ENCODE results near the gene NRXN3. TPM values are rescaled to one million over a fixed set of nuclear protein-coding genes. Genes with fewer than 3 reads are reported as not detected.

NRXN3 gene
- polyA plus RNA-seq, 1 donor (not counting 4 experiments of a cell fraction or from before 2014, with no cell fraction given): 0.89 TPM

GRCh38 chr14:78904094-78904493, 733.9 kb downstream of the NRXN3 start:
- H3K27ac ChIP-seq (ENCODE audit: control insufficient read depth, insufficient read depth, low read length): no peak overlapping the region

GRCh38 chr14:78917462-78917861, 747.3 kb downstream of the NRXN3 start:
- H3K36me3 ChIP-seq (ENCODE audit: control insufficient read depth in 2 of 2, extremely low read depth in 1 of 2, insufficient read depth in 2 of 2, low read length in 2 of 2): no peaks in the 10 kb centered on the region
- H3K4me2 ChIP-seq (ENCODE audit: control insufficient read depth, extremely low read depth, insufficient read depth, low read depth, low read length): no peak overlapping the region
- no peak overlapping the region for H2AFZ ChIP-seq (ENCODE audit: control insufficient read depth, low read length)
- H3K9me1 ChIP-seq (ENCODE audit: control insufficient read depth, extremely low read depth, insufficient read depth, low read length): no peaks in the 10 kb centered on the region
- H3K9ac ChIP-seq (ENCODE audit: control insufficient read depth, extremely low read depth, insufficient read depth, low read length): no peak overlapping the region
- no peak for DNase-seq (ENCODE audit: low read depth, low spot score)
- H3K27ac ChIP-seq (ENCODE audit: control insufficient read depth, insufficient read depth, low read length): no peak overlapping the region
- dilution Hi-C loops (cut with MboI; ENCODE audit: extremely low pct_ligation_motif_present, low sequenced_read_pairs): no loop called here
- no peaks in the 10 kb centered on the region for H3K27me3 ChIP-seq (ENCODE audit: control insufficient read depth, extremely low read depth, insufficient read depth, low read length)
- H3K79me2 ChIP-seq (ENCODE audit: control insufficient read depth, insufficient read depth, low read length): no peaks in the 10 kb centered on the region
- TF ChIP-seq EZH2 (IDR thresholded peaks at IDR 0.05; ENCODE audit: low read length): no peak
- no peak for TF ChIP-seq CTCF (optimal IDR thresholded peaks at IDR 0.05 in 1 of 3, IDR thresholded peaks at IDR 0.05 in 1 of 3, conservative IDR thresholded peaks at IDR 0.05 in 1 of 3; ENCODE audit: extremely low read depth in 1 of 3, insufficient read depth in 2 of 3, low read length in 3 of 3)
- H4K20me1 ChIP-seq (ENCODE audit: control insufficient read depth, extremely low read depth, insufficient read depth, low read length): no peaks in the 10 kb centered on the region
- no peaks in the 10 kb centered on the region for H3K4me1 ChIP-seq (ENCODE audit: control insufficient read depth, extremely low read depth, insufficient read depth, low read length)
- FAIRE-seq: no peak
- H3K9me3 ChIP-seq (ENCODE audit: control insufficient read depth, low read depth, low read length): no peaks in the 10 kb centered on the region
- H3K4me3 ChIP-seq (ENCODE audit: control insufficient read depth in 2 of 3, extremely low read depth in 1 of 3, insufficient read depth in 2 of 3, low read depth in 1 of 3, low read length in 3 of 3): no peak overlapping the region

More at GRCh38 chr14:78904094-78904493, 733.9 kb downstream of the NRXN3 start:
- DNase-seq (ENCODE audit: low read depth, low spot score): no peak
- dilution Hi-C loops (cut with MboI; ENCODE audit: extremely low pct_ligation_motif_present, low sequenced_read_pairs): no loop called here
- Histone ChIP-seq H3K4me3 (ENCODE audit: control insufficient read depth in 2 of 3, extremely low read depth in 1 of 3, insufficient read depth in 2 of 3, low read depth in 1 of 3, low read length in 3 of 3) (no peak overlapping the region), H2AFZ (ENCODE audit: control insufficient read depth, low read length) (no peak overlapping the region), H4K20me1 (ENCODE audit: control insufficient read depth, extremely low read depth, insufficient read depth, low read length) (no peaks in the 10 kb centered on the region), H3K36me3 (ENCODE audit: control insufficient read depth in 2 of 2, extremely low read depth in 1 of 2, insufficient read depth in 2 of 2, low read length in 2 of 2) (no peaks in the 10 kb centered on the region), H3K9me3 (ENCODE audit: control insufficient read depth, low read depth, low read length) (no peaks in the 10 kb centered on the region), H3K79me2 (ENCODE audit: control insufficient read depth, insufficient read depth, low read length) (no peaks in the 10 kb centered on the region), H3K4me2 (ENCODE audit: control insufficient read depth, extremely low read depth, insufficient read depth, low read depth, low read length) (no peak overlapping the region), H3K27me3 (ENCODE audit: control insufficient read depth, extremely low read depth, insufficient read depth, low read length) (no peaks in the 10 kb centered on the region), H3K9me1 (ENCODE audit: control insufficient read depth, extremely low read depth, insufficient read depth, low read length) (no peaks in the 10 kb centered on the region), H3K4me1 (ENCODE audit: control insufficient read depth, extremely low read depth, insufficient read depth, low read length) (no peaks in the 10 kb centered on the region), H3K9ac (ENCODE audit: control insufficient read depth, extremely low read depth, insufficient read depth, low read length) (no peak overlapping the region)
- FAIRE-seq: no peak
- TF ChIP-seq EZH2 (IDR thresholded peaks at IDR 0.05; ENCODE audit: low read length) (no peak), CTCF (optimal IDR thresholded peaks at IDR 0.05 in 1 of 3, IDR thresholded peaks at IDR 0.05 in 1 of 3, conservative IDR thresholded peaks at IDR 0.05 in 1 of 3; ENCODE audit: extremely low read depth in 1 of 3, insufficient read depth in 2 of 3, low read length in 3 of 3) (peak in 2 of 3 experiments; percentile 5 to 6)
